Astrocyte of the cerebellum (primary cell): ENCODE data around the gene ZNF266.

Source experiments
- DNase-seq: peaks from one replicate; pipeline ENCODE4 v3.0.0-alpha.2; 2011; ENCODE audit warnings: low read depth
- H3K4me3 ChIP-seq: 2 replicates; pipeline ENCODE4 v1.5.1; 2011; ENCODE audit warnings: mild to moderate bottlenecking, low read depth, low read length, moderate library complexity
- in situ Hi-C: cut with HindIII; loops from 2 replicates; pipeline ENCODE4 v1.10.0; 2017; ENCODE audit warnings: low sequenced_read_pairs
- TF ChIP-seq, protein P1 (sequence below): IDR thresholded peaks from 2 replicates; pipeline ENCODE4 v1.5.1; 2012; ENCODE audit warnings: low read length, low read depth, moderate library complexity, mild to moderate bottlenecking; ENCODE audit errors: missing control alignments

Gene ZNF266

DNA sequence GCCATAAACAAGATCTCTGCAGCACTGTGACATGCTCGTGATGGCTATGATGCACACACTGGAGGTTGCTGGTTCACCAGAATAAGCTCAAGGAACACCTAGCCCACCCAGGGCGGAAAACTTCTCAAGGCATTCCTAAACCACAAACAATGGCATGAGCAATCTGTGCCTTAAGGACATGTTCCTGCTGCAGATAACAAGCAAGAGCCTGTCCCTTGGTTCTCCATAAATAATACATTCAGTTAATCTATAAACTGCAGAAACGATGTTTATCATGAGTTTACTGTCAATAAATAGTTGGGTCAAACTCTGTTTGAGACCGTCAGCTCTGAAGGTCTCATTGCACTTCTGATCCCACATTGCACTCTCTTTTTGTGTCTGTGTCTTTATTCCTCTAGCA lies 18.6 kb upstream of the ZNF266 start:
- in situ Hi-C loops, result no loop called here
- no peak overlapping the region for H3K4me3 ChIP-seq
- TF ChIP-seq, protein P1, sequence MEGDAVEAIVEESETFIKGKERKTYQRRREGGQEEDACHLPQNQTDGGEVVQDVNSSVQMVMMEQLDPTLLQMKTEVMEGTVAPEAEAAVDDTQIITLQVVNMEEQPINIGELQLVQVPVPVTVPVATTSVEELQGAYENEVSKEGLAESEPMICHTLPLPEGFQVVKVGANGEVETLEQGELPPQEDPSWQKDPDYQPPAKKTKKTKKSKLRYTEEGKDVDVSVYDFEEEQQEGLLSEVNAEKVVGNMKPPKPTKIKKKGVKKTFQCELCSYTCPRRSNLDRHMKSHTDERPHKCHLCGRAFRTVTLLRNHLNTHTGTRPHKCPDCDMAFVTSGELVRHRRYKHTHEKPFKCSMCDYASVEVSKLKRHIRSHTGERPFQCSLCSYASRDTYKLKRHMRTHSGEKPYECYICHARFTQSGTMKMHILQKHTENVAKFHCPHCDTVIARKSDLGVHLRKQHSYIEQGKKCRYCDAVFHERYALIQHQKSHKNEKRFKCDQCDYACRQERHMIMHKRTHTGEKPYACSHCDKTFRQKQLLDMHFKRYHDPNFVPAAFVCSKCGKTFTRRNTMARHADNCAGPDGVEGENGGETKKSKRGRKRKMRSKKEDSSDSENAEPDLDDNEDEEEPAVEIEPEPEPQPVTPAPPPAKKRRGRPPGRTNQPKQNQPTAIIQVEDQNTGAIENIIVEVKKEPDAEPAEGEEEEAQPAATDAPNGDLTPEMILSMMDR, result no peak
- no peak for DNase-seq

DNA sequence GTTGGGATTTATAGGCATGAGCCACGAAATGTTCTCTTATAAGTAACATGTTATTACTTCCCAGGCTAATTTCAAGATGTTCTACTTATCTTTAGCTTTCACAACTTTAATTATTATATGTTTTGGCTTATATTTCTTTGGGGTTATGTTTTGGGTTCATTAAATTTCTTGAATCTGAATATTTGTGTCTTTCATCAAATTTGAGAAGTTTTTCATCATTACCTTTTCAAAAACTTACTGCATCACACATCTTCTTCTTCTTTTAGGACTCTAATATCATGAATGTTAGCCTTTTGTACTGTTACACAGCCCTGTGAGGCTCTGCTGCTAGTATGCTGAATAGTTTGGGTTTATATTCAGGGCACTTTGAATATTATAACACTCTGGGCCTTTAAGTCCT lies 9.7 kb upstream of the ZNF266 start:
- TF ChIP-seq, protein P1, result no peak
- H3K4me3 ChIP-seq, result no peak overlapping the region
- DNase-seq, result no peak
- in situ Hi-C loops, result no loop called here

DNA sequence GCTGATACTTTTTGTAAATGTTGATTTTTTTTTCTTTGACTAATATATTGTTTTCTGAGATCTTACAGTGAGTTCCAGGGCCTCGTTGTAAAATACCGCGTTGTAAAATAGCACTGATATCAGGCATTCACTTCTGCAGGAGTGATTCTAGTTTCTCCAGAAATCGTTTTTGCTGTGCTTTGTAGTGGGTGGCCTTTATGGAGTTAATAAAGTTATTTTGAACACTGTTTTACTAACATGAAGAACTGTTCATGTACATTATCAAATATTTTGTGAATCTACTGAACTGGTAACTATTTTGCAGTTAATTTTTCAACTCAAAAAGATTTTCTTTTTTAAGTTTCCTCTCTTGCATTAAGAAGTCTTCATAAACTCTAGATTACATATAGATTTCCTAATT lies 985 bp upstream of the ZNF266 start:
- TF ChIP-seq, protein P1, result no peak
- no peak for DNase-seq
- no peak overlapping the region for H3K4me3 ChIP-seq
- in situ Hi-C loops, result no loop called here

DNA sequence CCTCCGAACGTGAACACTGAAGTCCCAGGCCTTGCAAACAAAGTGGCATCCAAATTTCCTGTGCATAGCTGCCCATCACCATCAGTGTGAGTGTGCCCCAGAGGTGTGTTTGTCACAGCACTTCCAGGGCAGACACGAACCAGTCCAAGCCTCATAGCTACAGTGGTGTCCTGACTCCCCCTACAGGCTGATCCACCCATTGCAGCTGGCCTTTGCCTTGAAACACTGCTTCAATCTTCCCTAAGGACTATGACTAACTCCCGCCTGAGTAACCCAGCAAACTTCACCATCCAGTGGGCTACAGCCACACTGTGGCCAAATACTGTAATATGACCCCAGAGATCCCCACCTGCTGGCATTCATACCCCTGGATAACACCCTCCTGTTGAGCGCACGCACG lies 3.9 kb downstream of the ZNF266 start:
- no peak for DNase-seq
- TF ChIP-seq, protein P1, result no peak
- in situ Hi-C loops, result no loop called here
- no peak overlapping the region for H3K4me3 ChIP-seq

DNA sequence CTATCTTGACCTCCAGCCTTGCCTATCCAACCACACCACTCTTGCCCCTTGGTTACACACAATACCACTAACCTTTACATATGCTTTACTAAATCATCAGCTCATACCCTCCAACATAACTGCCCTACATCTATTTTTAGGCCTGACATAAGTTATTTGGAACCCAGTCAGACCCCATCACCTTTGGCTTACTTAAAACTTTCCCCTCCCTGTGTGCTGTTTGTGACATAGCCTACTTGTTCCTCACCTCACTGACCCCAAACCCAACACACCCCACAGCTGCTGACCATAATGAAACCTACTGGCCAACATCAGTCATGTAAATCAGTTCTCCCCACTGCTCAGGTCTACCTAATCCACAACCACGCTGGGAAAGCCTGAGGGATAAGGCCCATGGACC lies 4.9 kb downstream of the ZNF266 start:
- in situ Hi-C loops, result no loop called here
- no peak for DNase-seq
- no peak overlapping the region for H3K4me3 ChIP-seq
- TF ChIP-seq, protein P1, result no peak

DNA sequence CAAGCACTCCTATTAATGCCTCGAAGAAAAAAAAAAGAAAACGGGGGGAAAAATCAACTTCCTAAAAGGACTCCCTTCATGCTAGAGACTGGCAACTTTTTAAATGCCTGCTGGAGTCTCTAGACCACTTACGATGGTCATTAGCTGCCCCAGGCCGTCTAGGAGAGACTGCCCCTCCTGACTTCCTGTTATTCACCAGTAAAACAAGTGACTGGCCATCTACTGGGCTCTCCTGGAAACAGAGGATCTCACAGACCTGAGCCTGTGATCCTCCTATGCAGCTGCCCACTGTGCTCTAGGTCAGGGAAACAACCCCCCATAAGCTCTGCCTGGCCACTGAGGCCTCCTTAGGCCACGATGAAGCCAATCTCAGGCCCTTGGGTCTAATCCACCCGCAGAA lies 7.4 kb downstream of the ZNF266 start:
- TF ChIP-seq, protein P1, result no peak
- in situ Hi-C loops, result no loop called here
- DNase-seq, result no peak
- H3K4me3 ChIP-seq, result no peak overlapping the region

DNA sequence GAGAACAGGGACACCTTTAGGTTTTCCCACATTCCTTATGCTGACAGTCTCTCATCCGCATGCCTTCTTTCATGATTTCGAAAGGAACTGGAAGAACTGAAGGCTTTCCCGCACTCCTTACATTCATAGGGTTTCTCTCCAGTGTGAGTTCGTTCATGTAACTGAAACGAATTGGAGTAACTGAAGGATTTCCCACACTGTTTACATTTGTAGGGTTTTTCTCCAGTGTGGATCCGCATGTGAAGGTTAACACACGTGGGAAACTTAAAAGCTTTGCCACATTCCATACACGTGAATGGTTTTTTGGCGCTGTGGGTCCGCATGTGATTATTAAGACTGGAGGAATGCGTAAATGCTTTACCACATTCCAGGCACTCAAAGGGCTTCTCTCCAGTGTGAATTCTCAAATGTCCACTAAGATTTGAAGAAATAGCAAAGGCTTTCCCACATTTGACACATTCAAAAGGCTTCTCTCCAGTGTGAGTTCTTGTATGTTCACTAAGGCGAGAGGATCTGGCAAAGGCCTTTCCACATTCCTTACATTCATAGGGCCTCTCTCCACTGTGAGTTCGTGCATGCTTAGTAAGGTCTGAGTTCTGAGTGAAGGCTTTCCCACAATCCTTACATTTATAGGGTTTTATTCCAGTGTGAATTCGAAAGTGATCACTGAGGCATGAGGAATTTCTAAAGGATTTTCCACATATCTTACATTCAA lies 22.0 kb downstream of the ZNF266 start:
- in situ Hi-C loops, result no loop called here
- TF ChIP-seq, protein P1, result no peak
- no peak overlapping the region for H3K4me3 ChIP-seq
- DNase-seq, result no peak
